IMR-90 (cell line): Measurements from ENCODE around the gene PRKCA.

Experiments used
- BHLHE40 ChIP-seq: fragments of 150-350 bp; IDR thresholded peaks from 2 replicates; pipeline ENCODE4 v1.6.1; 2016; ENCODE audit warnings: mild to moderate bottlenecking, low read depth, low read length
- CEBPB ChIP-seq: IDR thresholded peaks from 2 replicates; pipeline ENCODE4 v1.6.1; 2012; ENCODE audit warnings: low read depth, low read length, improper control_type of control experiment
- CHD1 ChIP-seq: IDR thresholded peaks from 2 replicates; pipeline ENCODE4 v1.6.1; 2012; ENCODE audit warnings: low read depth, low read length, improper control_type of control experiment
- CTCF ChIP-seq: conservative IDR thresholded peaks from 2 replicates; pipeline ENCODE4 v1.5.1; 2012; ENCODE audit warnings: mild to moderate bottlenecking, low read depth, low read length, improper control_type of control experiment
- ELK1 ChIP-seq: fragments of 150-350 bp; IDR thresholded peaks from 2 replicates; pipeline ENCODE4 v1.6.1; 2016; ENCODE audit warnings: low read depth, mild to moderate bottlenecking, low read length, moderate library complexity, borderline replicate concordance
- FOS ChIP-seq: fragments of 150-350 bp; IDR thresholded peaks from 2 replicates; pipeline ENCODE4 v1.6.1; 2016; ENCODE audit warnings: low read depth, low read length
- MAFK ChIP-seq: IDR thresholded peaks from 2 replicates; pipeline ENCODE4 v1.6.1; 2012; ENCODE audit warnings: low read depth, low read length, improper control_type of control experiment
- MXI1 ChIP-seq: IDR thresholded peaks from 2 replicates; pipeline ENCODE4 v1.6.1; 2012; ENCODE audit warnings: low read depth, mild to moderate bottlenecking, low read length, moderate library complexity, borderline replicate concordance
- NFE2L2 ChIP-seq: fragments of 150-350 bp; IDR thresholded peaks from 2 replicates; pipeline ENCODE4 v1.6.1; 2016; ENCODE audit warnings: low read depth, mild to moderate bottlenecking, low read length
- POLR2A ChIP-seq: IDR thresholded peaks from 2 replicates; pipeline ENCODE4 v1.6.1; 2012; ENCODE audit warnings: mild to moderate bottlenecking, low read depth, low read length
- RAD21 ChIP-seq: IDR thresholded peaks from 2 replicates; pipeline ENCODE4 v1.6.1; 2012; ENCODE audit warnings: low read length, improper control_type of control experiment
- RCOR1 ChIP-seq: IDR thresholded peaks from 2 replicates; pipeline ENCODE4 v1.6.1; 2012; ENCODE audit warnings: mild to moderate bottlenecking, low read length, improper control_type of control experiment; ENCODE audit not compliant: insufficient replicate concordance
- RFX5 ChIP-seq: IDR thresholded peaks from 2 replicates; pipeline ENCODE4 v1.8.0; 2012; ENCODE audit warnings: low read depth, mild to moderate bottlenecking, low read length, moderate library complexity
- SMC3 ChIP-seq: fragments of 150-350 bp; IDR thresholded peaks from 2 replicates; pipeline ENCODE4 v1.6.1; 2016; ENCODE audit warnings: low read depth, mild to moderate bottlenecking, antibody characterized with exemption, low read length, moderate library complexity

- TF ChIP-seq POLR2A (no peak), RFX5 (no peak), CTCF (no peak), CEBPB (no peak), BHLHE40 (no peak), RAD21 (no peak), ELK1 (no peak), MAFK (no peak), SMC3 (no peak), FOS (no peak), MXI1 (no peak), RCOR1 (no peak), NFE2L2 (no peak), CHD1 (no peak)
These were observed 32.3 kb upstream of the PRKCA start for GRCh38 chr17:66270106-66270505.
